Hematopoietic multipotent progenitor cell treated with erythropoietin and hydrocortisone succinate and interleukin-3 and kit ligand, for 17 days (in vitro differentiated cells): Measurements from ENCODE around the gene TSC22D2.

Source experiments
- DNase-seq: peaks from one replicate; pipeline ENCODE4 v3.0.0-alpha.2; 2015; ENCODE audit warnings: low spot score

TSC22D2 gene

GRCh38 chr3:150385296-150386242 is 22.5 kb upstream of the TSC22D2 start:
- DNase-seq = no peak

GRCh38 chr3:150388498-150389418 is 19.3 kb upstream of the TSC22D2 start:
- no peak for DNase-seq

GRCh38 chr3:150390087-150390486 is 18.0 kb upstream of the TSC22D2 start:
- DNase-seq = no peak

GRCh38 chr3:150391161-150391560 is 16.9 kb upstream of the TSC22D2 start:
- no peak for DNase-seq

- DNase-seq = no peak
Observed at GRCh38 chr3:150393745-150394144, 14.4 kb upstream of the TSC22D2 start.

- DNase-seq = no peak
Observed at GRCh38 chr3:150394606-150395005, 13.5 kb upstream of the TSC22D2 start.

- no peak for DNase-seq
Observed at GRCh38 chr3:150396491-150396890, 11.6 kb upstream of the TSC22D2 start.

GRCh38 chr3:150396956-150397550 is 11.0 kb upstream of the TSC22D2 start:
- no peak for DNase-seq

GRCh38 chr3:150399060-150399459 is 9.0 kb upstream of the TSC22D2 start:
- DNase-seq = no peak

- DNase-seq = no peak
Observed at GRCh38 chr3:150401285-150401684, 6.8 kb upstream of the TSC22D2 start.

- no peak for DNase-seq
Observed at GRCh38 chr3:150402217-150402616, 5.9 kb upstream of the TSC22D2 start.

GRCh38 chr3:150404023-150404422 is 4.1 kb upstream of the TSC22D2 start:
- no peak for DNase-seq

- no peak for DNase-seq
Observed at GRCh38 chr3:150407051-150407807, 869 bp upstream of the TSC22D2 start.

- DNase-seq = no peak
Observed at GRCh38 chr3:150407808-150408220, 284 bp upstream of the TSC22D2 start.

GRCh38 chr3:150409125-150409511 is 1.0 kb downstream of the TSC22D2 start:
- peak; percentile 60 for DNase-seq

- peak; percentile 85 for DNase-seq
Observed at GRCh38 chr3:150409512-150410310, 1.6 kb downstream of the TSC22D2 start.

- DNase-seq = peak; percentile 59
Observed at GRCh38 chr3:150410311-150411105, 2.4 kb downstream of the TSC22D2 start.

- no peak for DNase-seq
Observed at GRCh38 chr3:150411106-150411460, 3.0 kb downstream of the TSC22D2 start.

- DNase-seq = peak; percentile 44
Observed at GRCh38 chr3:150411546-150411945, 3.4 kb downstream of the TSC22D2 start.

GRCh38 chr3:150411976-150412375 is 3.9 kb downstream of the TSC22D2 start:
- no peak for DNase-seq
